Measurements from ENCODE around the gene TUT7.
"Not testable (repeated sequence)": the region's sequence is repeated elsewhere in the genome, so short reads cannot be mapped to it uniquely, and the experiment has no call there.

Gene TUT7

DNA sequence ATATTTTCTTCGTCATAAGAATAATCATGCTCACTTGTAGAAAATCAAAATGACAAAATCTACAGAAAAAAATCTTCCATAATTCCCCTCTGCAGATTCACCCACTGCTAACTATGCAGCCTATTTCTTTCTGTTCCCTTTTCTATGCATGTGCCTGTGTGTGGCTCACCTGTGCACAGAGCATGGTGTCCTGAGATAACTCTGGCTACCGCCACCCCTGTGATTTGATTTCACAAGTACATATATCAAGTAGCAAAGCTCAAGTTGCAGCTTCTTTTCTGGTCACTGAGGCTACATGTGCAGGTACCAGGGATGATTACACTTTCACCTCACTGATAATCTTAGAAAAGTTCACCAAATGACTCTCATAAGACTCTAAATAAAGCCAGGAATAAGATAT is 53.5 kb downstream of the TUT7 start:
- no peak for DNase-seq

DNA sequence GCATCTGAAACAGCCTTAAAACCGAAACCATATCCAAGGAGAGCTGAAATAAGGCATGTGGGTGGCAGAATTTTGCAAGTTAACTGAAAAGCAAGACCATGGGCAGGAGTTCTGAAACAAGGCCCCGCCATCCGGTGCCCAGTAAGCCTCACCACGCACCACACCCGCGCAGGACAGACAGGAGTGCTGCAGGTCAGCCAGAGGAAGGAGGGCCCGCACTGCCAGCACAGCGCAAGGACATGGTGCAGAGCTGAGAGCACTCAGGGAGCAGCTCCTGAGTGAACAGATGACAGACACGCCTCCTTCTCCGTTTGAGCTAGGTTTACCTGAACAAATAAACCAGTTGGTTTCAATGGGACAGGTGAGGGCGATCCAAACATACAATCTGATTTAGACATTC is 55.3 kb downstream of the TUT7 start:
- DNase-seq: no peak

DNA sequence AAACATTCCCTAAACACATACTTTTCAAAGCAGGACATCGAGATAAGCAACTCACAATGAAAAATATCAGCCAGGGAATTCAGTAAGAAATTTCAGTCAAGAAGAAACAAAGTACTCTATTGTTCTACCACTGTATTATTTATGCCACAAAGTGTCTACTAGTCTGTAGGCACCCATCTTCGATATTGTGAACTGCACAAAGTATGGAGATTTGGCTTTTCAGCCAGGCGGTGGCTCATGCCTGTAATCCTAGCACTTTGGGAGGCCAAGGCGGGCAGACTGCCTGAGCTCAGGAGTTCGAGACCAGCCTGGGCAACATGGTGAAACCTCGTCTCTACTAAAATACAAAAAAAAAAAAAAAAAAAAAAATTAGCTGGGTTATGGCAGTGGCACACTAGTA is 63.9 kb downstream of the TUT7 start:
- not testable (repeated sequence) for DNase-seq

- no peak for DNase-seq
Observed at GRCh38 chr9:86288499-86289198, 65.6 kb downstream of the TUT7 start.

GRCh38 chr9:86287013-86287412 is 67.2 kb downstream of the TUT7 start:
- DNase-seq: no peak

- DNase-seq: no peak
Observed at GRCh38 chr9:86286278-86286677, 67.9 kb downstream of the TUT7 start.

DNA sequence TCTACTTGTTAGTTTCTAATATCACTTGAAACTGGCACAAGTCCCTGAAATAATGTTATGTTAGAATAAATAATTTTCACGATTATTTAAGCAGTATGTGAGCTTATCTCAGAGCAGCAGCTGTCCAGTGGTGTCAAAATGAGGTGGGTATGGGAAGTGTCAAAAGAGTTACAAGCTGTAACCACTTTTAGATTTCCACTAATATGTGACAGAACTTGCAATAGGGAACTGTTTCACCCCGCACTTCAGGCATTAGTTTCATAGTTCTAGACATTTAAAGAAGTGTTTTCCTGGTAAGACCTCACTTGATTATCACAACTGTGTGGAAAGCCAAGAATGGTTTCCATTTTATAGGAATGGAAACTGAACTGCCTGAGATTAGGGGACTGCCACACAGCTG is 68.9 kb downstream of the TUT7 start:
- no peak for DNase-seq

DNA sequence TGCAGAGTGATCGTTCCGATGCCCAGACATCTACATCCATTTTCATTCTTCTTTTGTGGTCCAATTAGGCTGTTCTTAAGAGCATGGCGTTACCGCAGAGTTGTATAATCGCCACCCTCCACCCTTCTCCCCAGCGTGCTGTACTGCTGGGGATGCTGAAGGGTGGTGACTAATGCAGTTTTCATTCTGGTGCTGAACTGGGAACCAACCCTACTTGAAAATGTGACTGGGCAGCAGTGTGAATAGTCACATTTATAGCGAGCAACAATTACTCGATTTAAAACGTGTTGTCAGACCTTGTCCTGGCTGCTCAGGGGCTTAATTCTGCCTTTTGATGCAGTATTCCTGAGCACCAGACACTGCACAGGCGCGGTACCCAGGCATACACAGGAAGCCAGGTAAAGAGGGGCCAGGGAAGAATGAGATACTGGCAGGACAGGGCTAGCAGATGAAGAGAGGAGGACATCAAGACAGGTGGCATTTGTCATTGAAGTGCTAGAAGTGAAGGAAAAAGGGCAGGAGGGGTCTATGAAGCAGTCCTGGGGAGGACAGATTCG is 71.2 kb downstream of the TUT7 start:
- DNase-seq: no peak

DNA sequence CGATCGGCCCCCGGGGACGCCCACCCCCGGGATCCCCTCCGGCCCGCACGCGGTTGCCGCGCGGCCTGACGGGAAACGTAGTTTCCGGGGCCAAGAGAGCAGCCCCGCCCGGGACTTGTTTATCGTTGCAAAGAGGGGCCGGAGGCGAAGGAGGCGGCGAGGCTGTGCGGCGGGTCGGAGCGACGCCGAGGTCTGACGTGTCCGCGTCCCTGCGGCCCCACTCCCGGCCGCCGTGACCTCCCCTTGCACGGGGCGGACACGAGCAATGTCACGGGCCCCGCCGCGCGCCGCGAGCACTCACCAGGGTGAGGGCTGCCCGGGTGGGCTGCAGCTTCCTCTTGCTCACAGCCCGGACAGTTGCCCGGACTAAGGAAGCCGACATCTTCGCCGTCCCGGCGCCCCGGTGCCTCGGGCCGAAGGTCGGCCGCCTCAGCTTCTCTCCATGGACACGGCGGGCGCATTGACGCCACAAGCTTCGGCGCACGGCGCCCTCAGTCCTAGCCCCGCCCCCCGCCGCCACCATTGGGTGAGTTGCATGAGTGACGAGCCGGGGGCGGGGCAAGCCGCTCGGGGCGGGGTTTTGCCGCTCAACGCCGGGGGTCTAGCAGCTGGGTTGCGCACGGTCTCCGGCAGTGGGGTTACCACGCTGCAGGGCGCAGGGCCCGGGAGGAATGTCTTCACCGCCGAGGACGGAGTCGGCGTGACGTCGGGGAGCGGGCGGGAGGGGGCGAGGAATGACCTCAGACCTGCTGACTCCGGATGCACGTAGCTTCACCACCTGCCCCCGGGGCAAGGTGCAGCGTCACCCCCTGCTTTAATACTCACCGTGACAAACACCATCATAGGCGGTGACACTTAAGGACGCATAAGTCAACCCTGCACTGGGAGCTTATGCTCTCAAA is 71.9 kb downstream of the TUT7 start, which contains the start of gene ISCA1:
ISCA1 (minus strand) TSS at position 462 of the 902 bp plus-strand sequence; CDS start at position 382, 80 bp downstream.
- DNase-seq: peak; percentile 97

DNA sequence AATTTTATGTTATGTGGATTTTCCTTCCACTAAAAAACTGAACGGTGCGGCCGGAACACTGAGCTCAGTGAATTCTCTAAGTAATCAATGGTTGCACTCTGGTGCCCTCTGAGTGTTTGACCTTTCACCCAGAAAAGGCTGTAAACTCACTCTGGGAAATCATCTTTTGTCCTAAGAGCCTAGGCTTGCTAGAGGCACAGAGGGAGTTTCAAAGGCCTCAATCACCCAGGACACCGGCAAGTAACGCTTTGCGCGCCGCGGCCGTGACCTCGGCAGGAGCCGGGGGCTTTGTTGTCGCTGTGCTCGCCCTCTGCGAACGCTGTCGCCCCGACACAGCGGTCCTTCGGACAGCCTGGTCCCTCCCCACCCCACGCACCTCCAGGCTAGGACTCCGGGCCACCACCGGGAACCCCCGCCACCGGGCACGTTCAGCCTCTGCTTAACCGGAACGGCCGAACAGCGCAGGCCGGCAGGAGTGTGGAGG is 72.6 kb downstream of the TUT7 start:
- no peak for DNase-seq

DNA sequence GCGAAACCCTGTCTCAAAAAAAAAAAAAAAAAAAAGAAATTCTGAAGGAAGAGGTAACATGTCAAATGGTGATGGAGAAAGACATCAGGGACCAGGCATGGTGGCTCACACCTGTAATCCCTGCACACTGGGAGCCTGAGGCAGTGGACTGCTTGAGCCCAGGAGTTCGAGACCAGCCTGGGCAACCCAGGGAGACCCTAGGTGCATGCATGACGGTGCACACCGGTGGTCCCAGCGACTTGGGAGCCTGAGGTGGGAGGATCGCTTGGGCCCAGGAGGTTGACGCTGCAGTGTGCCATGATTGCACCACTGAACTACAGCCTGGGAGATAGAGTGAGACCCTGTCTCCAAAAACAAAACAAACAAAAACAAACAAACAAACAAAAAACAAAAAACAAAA is 73.6 kb downstream of the TUT7 start:
- no peak for DNase-seq

DNA sequence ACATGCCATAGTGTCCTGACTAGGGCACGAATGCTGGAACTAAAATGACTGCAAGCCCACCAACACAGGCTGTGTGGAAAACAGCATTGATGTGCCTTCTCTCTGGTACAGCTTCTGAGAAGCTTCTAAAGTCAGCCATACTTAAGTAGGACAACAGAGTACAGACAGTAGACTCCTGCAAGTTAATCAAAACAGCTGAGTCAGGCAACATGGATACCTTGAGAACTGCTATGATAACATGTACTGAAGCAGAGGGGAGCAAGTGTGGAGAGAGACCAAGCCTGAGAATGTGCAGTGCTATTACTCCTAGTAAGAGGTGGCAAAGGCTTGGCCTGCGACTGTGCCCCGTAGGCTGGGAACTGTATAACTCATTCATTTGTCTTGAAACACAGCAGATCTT is 74.4 kb downstream of the TUT7 start:
- DNase-seq: no peak

DNA sequence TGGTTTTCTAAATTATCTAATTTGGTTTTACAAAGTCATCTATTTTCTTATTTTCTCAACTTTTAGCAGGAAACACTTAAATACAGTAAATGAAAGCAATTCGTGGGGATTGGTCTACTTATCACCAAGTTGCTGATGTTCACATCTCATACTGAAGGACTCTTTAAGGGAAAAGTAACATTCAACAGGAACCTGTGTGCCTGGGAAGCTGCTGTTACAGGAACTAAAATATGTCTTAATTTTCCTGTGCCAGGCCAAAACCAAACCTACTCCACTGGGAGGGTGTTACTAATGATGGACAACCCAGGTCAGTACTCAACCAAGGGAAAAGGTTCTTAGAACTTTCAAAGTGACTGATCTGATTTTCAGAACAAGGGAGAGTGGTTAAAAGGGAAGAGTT is 77.1 kb downstream of the TUT7 start:
- no peak for DNase-seq

- DNase-seq: no peak
Observed at GRCh38 chr9:86275962-86276361, 78.2 kb downstream of the TUT7 start.

DNA sequence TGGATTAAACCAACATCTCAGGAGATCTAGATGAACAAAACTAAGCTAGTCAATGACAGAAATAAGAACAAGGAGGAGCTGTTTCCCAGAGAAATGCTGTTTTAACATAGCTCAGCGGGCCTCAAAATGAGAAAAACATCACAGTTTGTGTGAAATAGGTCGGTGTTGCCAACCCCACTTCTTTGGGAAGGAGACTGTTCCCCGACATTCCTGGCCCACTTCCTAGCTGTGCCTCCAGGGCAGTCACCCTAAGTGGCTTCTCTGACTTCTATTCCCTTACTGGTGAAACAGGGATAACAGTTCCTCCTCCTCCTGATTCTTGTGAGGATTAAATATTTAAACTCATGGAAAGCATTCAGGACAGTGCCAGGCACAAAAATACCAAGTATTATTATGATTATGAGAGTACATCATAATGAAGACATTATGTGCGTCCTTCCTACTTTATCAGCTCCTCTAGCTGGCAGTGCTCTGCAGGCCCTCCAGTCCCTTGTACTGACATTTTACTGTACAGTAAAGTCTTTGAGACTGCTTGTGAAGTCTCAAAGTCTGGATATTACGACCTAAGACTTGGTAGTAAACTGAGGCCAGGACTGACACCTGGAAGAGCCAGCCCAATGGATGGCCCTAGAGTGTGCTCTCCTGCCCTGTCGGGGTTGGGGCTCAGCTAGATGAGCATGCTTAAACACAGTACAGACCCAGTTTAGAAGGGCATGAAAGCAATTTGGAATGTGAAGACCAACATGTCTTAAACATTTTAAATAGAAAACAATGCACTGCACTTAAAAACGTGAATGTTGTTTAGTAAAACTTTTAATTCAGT is 79.2 kb downstream of the TUT7 start:
- no peak for DNase-seq

DNA sequence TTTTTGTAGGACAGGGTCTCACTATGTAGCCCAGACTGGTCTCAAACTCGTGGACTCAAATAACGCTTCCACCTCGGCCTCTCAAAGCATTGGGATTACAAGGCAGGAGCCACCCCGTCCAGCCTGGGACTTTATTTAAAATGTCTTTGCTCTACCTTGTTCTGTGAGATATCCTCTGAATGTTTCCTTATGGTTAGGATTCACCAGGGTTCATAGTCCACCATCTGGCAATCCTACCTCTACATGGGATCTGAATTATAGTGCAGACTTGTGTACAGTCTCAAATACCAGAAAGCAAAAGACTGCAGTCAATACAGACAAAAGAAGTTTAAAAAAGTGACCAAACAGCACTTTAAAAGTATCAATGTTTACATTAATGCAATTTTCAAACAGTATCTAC is 82.0 kb downstream of the TUT7 start:
- DNase-seq: no peak

DNA sequence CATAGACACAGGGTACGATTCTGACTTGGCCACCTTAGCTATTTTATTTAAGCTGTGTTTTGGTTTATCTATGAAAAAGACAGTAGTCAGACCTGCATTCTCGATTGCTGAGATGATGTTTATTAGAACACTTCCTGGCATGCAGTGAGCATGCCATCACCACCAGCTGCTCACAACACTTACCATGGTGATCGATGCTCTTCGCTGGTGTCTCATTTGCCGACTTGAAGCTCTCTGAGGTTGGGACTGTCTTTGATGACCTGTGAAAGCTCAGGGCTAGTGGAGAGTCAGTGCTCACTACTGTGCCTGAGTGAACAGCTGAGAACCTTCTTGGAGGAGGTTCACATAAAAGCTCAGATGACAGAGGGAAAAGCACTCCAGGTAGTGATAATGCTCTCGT is 90.3 kb downstream of the TUT7 start:
- no peak for DNase-seq

DNA sequence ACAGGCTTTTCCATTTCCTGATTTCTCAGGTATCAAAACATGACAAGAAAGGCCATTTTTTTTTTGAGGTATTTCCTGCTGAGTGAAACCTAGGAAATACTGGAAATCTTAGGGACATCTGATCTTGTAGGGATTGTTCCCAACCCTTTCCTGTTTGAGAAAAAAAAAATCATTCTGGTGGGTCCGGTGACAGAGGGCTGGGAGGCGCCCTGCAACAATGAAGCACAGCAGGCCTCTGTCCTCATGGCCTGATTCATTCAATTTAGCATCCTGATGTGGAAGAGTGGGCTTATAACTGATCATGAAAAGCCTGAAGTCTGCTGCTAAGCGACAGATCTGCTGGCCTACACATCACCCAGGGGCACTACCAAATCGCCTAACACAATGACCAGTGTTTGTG is 91.7 kb downstream of the TUT7 start:
- DNase-seq: no peak

DNA sequence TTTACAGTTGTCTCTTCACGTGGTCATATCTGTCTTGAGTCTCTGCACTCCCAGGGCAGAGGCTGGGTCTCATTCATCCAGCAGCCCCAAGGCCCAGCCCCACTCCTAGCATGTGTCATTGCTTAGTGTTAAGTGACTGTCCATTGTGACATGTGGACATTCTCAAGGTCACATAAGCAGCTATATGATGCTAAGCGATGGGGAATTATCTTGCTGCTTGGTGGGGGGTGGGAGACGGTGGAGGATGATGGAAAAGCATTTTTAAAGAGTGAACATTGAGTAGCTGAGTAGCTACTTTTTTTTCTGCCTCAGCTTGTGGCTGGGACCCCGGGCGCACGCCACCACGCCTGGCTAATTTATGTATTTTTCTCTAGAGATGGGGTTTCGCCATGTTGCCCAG is 94.7 kb downstream of the TUT7 start, which contains the start of gene C9orf153:
C9orf153 (minus strand) TSS at position 101 of the 400 bp plus-strand sequence. CDS start 30,054 bp downstream, outside the sequence.
- DNase-seq: no peak

DNA sequence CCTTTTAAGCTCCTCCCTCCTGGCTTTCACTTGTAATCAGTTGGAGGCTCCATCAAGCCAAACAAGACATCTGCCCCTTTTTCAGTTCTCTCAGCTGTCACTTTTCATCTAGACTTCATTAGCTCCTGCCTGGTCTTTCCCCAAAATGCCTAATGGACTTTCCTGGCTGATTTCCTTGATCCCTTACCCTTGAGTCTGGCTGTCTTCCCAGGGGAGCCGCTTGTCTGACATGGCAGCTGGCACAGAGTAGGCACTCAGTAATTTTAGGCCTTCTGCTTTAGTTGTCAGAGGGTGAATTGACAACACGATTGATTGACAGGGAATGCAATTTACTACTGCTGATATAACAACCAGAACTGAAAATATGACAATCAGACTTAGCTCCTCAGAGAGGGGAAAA is 96.8 kb downstream of the TUT7 start:
- DNase-seq: no peak

DNA sequence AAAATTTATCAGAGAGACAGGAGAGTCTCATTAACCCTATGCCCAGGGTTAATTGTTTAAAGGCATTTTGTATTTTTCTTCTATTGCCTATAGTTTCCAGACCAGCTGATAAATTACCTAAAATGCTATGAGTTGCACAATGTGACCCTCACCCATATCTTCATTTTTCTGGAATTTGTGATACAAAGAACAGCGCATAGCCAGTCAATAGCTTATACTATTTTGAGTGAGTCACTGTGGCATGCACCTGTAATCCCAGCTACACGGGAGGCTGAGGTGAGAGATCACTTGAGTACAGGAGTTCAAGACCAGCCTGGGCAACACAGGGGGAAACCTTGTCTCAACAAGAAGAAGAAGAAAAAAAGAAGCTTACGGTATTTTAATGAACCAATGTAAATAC is 97.6 kb downstream of the TUT7 start:
- no peak for DNase-seq

- DNase-seq: no peak
Observed at GRCh38 chr9:86253577-86253976, 100.6 kb downstream of the TUT7 start.
